ENCODE data around the gene ADM2.

ADM2 gene

GRCh38 chr22:50469377-50470305 lies 11.7 kb upstream of the ADM2 start:
- TF ChIP-seq ZC3H10 (CRISPR knock-in tag; IDR thresholded peaks at IDR 0.05) (no peak), RARB (CRISPR knock-in tag; IDR thresholded peaks at IDR 0.05) (no peak), BACH2 (CRISPR knock-in tag; IDR thresholded peaks at IDR 0.05; ENCODE audit: borderline replicate concordance) (no peak), SNAI2 (CRISPR knock-in tag; IDR thresholded peaks at IDR 0.05) (no peak), PATZ1 (CRISPR knock-in tag; IDR thresholded peaks at IDR 0.05; ENCODE audit: borderline replicate concordance) (no peak)
- ATAC-seq, result no peak

GRCh38 chr22:50470491-50470890 lies 10.9 kb upstream of the ADM2 start:
- ATAC-seq, result no peak
- TF ChIP-seq ZNF70 (CRISPR knock-in tag; IDR thresholded peaks at IDR 0.05) (no peak), ZNF8 (CRISPR knock-in tag; IDR thresholded peaks at IDR 0.05) (no peak), ZFP3 (CRISPR knock-in tag; IDR thresholded peaks at IDR 0.05) (no peak), PPARA (CRISPR knock-in tag; IDR thresholded peaks at IDR 0.05; ENCODE audit: borderline replicate concordance) (no peak), TCF4 (CRISPR knock-in tag; IDR thresholded peaks at IDR 0.05; ENCODE audit: borderline replicate concordance) (no peak), OSR1 (CRISPR knock-in tag; IDR thresholded peaks at IDR 0.05) (no peak), TSHZ2 (CRISPR knock-in tag; IDR thresholded peaks at IDR 0.05) (no peak)

- ATAC-seq, result no peak
- TF ChIP-seq PPARA (CRISPR knock-in tag; IDR thresholded peaks at IDR 0.05; ENCODE audit: borderline replicate concordance) (no peak), TCF4 (CRISPR knock-in tag; IDR thresholded peaks at IDR 0.05; ENCODE audit: borderline replicate concordance) (no peak), ZFP30 (CRISPR knock-in tag; IDR thresholded peaks at IDR 0.05) (no peak), ZNF70 (CRISPR knock-in tag; IDR thresholded peaks at IDR 0.05) (no peak), CREB5 (CRISPR knock-in tag; IDR thresholded peaks at IDR 0.05; ENCODE audit: low read depth) (no peak), CSDC2 (CRISPR knock-in tag; IDR thresholded peaks at IDR 0.05) (no peak), TSHZ2 (CRISPR knock-in tag; IDR thresholded peaks at IDR 0.05) (no peak), ARNTL (CRISPR knock-in tag; IDR thresholded peaks at IDR 0.05; ENCODE audit: borderline replicate concordance, low read depth) (no peak), ZFP3 (CRISPR knock-in tag; IDR thresholded peaks at IDR 0.05) (no peak), BACH2 (CRISPR knock-in tag; IDR thresholded peaks at IDR 0.05; ENCODE audit: borderline replicate concordance) (no peak), ISL1 (CRISPR knock-in tag; IDR thresholded peaks at IDR 0.05) (no peak), GLIS3 (CRISPR knock-in tag; IDR thresholded peaks at IDR 0.05) (no peak), CSRNP3 (CRISPR knock-in tag; IDR thresholded peaks at IDR 0.05) (no peak), TOX (CRISPR knock-in tag; IDR thresholded peaks at IDR 0.05; ENCODE audit: borderline replicate concordance) (no peak), SNAI2 (CRISPR knock-in tag; IDR thresholded peaks at IDR 0.05) (no peak), ZC3H10 (CRISPR knock-in tag; IDR thresholded peaks at IDR 0.05) (no peak)
These were observed 10.0 kb upstream of the ADM2 start for GRCh38 chr22:50471197-50471847.

All from SK-N-SH treated with all-trans-retinoic acid at 6 μM for 48 hours (cell line).